SK-N-SH treated with all-trans-retinoic acid at 6 μM for 48 hours (cell line): Measurements from ENCODE around the gene AQP10.

Source experiments
- GLIS3 ChIP-seq: fragments of 250-450 bp; sonication (Bioruptor Pico); IDR thresholded peaks from 2 replicates; pipeline ENCODE4 v1.5.0; 2020; ENCODE audit warnings: mild to moderate bottlenecking, moderate library complexity
- PATZ1 ChIP-seq: fragments of 250-450 bp; sonication (Bioruptor Pico); IDR thresholded peaks from 2 replicates; pipeline ENCODE4 v1.8.0; 2020; ENCODE audit warnings: mild to moderate bottlenecking, moderate library complexity, borderline replicate concordance
- TCF4 ChIP-seq: fragments of 250-450 bp; sonication (Bioruptor Pico); IDR thresholded peaks from 2 replicates; pipeline ENCODE4 v1.8.0; 2021; ENCODE audit warnings: mild to moderate bottlenecking, moderate library complexity, borderline replicate concordance
- ZFP3 ChIP-seq: fragments of 250-450 bp; sonication (Bioruptor Pico); IDR thresholded peaks from 2 replicates; pipeline ENCODE4 v1.5.0; 2020; ENCODE audit warnings: mild to moderate bottlenecking, moderate library complexity
- ZFP30 ChIP-seq: fragments of 450-650 bp; formaldehyde crosslinking; IDR thresholded peaks from 2 replicates; pipeline ENCODE4 v1.5.0; 2022; ENCODE audit warnings: mild to moderate bottlenecking, moderate library complexity
- ZNF8 ChIP-seq: fragments of 450-650 bp; formaldehyde crosslinking; IDR thresholded peaks from 2 replicates; pipeline ENCODE4 v1.5.0; 2020; ENCODE audit warnings: mild to moderate bottlenecking, moderate library complexity

GRCh38 chr1:154360288-154360687, 39.4 kb downstream of the AQP10 start:
- TF ChIP-seq ZFP30 (CRISPR knock-in tag) (no peak), ZNF8 (CRISPR knock-in tag) (no peak), ZFP3 (CRISPR knock-in tag) (no peak), PATZ1 (CRISPR knock-in tag) (no peak), TCF4 (CRISPR knock-in tag) (no peak), GLIS3 (CRISPR knock-in tag) (no peak)
